ENCODE results near the gene TSBP1. TPM values are rescaled to one million over a fixed set of nuclear protein-coding genes. Genes with fewer than 3 reads are reported as not detected.

TSBP1 gene
- total RNA-seq, 1 experiment from 2014 or later = not detected

DNA sequence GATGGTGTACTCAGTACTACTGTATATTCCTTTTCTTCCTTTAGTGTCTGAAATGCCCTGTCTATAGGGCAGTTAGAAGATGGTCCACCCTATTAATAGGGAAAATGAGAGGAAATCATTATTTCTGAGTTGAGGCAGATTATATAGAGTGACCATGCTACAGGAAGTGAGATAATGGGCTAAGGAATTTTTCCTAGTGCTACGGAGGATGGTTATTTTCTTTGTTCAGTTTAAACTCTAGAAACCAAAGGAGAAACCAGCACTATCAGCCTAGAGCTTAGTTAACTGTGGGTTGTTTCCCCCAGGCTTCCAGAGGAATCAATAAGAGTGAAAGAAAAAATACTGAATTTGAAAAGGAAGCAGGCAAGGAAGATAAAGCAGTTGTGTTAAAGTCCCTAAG, 474 bp downstream of the TSBP1 start:
- DNase-seq (ENCODE audit: low read depth, low spot score) (no peak), ATAC-seq (no peak)
- Histone ChIP-seq H3K9me3 (ENCODE audit: control insufficient read depth, insufficient read depth, low read depth, low read length) (no peaks in the 10 kb centered on the region), H3K4me3 (ENCODE audit: low read depth in 2 of 2, low read length in 2 of 2) (no peak overlapping the region), H3K36me3 (ENCODE audit: control insufficient read depth, insufficient read depth, low read length) (no peaks in the 10 kb centered on the region), H3K27ac (ENCODE audit: low read length) (no peak overlapping the region), H3K27me3 (ENCODE audit: control insufficient read depth, insufficient read depth, low read length) (no peaks in the 10 kb centered on the region), H3K4me1 (ENCODE audit: control insufficient read depth, insufficient read depth, low read length) (no peaks in the 10 kb centered on the region)
- in situ Hi-C loops (cut with HindIII; ENCODE audit: low pct_unique_long_range_greater_than_20kb, low sequenced_read_pairs) = no loop called here
- ChIA-PET POLR2A (no interaction called here), CTCF (no interaction called here)
- TF ChIP-seq, protein P1, sequence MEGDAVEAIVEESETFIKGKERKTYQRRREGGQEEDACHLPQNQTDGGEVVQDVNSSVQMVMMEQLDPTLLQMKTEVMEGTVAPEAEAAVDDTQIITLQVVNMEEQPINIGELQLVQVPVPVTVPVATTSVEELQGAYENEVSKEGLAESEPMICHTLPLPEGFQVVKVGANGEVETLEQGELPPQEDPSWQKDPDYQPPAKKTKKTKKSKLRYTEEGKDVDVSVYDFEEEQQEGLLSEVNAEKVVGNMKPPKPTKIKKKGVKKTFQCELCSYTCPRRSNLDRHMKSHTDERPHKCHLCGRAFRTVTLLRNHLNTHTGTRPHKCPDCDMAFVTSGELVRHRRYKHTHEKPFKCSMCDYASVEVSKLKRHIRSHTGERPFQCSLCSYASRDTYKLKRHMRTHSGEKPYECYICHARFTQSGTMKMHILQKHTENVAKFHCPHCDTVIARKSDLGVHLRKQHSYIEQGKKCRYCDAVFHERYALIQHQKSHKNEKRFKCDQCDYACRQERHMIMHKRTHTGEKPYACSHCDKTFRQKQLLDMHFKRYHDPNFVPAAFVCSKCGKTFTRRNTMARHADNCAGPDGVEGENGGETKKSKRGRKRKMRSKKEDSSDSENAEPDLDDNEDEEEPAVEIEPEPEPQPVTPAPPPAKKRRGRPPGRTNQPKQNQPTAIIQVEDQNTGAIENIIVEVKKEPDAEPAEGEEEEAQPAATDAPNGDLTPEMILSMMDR (IDR thresholded peaks at IDR 0.05) = no peak
- TF ChIP-seq POLR2AphosphoS5 (IDR thresholded peaks at IDR 0.05; ENCODE audit: low read depth, low read length) = no peak
- TF ChIP-seq SIN3A (IDR thresholded peaks at IDR 0.05; ENCODE audit: borderline replicate concordance, insufficient read depth, low read depth, low read length) = no peak
- TF ChIP-seq, protein P2, sequence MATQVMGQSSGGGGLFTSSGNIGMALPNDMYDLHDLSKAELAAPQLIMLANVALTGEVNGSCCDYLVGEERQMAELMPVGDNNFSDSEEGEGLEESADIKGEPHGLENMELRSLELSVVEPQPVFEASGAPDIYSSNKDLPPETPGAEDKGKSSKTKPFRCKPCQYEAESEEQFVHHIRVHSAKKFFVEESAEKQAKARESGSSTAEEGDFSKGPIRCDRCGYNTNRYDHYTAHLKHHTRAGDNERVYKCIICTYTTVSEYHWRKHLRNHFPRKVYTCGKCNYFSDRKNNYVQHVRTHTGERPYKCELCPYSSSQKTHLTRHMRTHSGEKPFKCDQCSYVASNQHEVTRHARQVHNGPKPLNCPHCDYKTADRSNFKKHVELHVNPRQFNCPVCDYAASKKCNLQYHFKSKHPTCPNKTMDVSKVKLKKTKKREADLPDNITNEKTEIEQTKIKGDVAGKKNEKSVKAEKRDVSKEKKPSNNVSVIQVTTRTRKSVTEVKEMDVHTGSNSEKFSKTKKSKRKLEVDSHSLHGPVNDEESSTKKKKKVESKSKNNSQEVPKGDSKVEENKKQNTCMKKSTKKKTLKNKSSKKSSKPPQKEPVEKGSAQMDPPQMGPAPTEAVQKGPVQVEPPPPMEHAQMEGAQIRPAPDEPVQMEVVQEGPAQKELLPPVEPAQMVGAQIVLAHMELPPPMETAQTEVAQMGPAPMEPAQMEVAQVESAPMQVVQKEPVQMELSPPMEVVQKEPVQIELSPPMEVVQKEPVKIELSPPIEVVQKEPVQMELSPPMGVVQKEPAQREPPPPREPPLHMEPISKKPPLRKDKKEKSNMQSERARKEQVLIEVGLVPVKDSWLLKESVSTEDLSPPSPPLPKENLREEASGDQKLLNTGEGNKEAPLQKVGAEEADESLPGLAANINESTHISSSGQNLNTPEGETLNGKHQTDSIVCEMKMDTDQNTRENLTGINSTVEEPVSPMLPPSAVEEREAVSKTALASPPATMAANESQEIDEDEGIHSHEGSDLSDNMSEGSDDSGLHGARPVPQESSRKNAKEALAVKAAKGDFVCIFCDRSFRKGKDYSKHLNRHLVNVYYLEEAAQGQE (IDR thresholded peaks at IDR 0.05; ENCODE audit: insufficient read depth in 1 of 2, low read depth in 2 of 2, low read length in 1 of 2) = no peak
- TF ChIP-seq TCF7L2 (IDR thresholded peaks at IDR 0.05; ENCODE audit: low read depth, low read length) = no peak
- no TSS peak for BruUV-seq (replicated peaks)
- intact Hi-C loops (cut with micrococcal nuclease; ENCODE audit: unreplicated experiment) = no loop called here

DNA sequence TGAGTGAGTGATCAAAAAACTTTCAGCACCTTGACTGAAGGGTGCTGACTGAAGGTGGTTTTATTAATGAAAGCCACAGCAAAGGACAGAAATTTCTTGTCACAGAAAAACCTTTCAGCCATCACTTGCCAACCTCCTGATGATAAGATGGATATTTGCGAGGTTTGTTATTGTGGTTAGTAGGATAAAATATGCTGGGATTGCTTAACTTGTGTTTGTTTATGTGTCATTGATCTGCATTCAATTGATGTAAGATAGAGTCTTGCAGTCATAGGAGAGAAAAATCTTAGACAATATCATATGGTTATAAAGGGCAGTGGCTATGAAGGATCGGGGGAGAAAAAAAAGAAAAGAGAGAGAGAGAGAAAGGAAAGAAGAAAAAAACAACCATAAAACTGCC, 1.2 kb downstream of the TSBP1 start:
- in situ Hi-C loops (cut with HindIII; ENCODE audit: low pct_unique_long_range_greater_than_20kb, low sequenced_read_pairs) (no loop called here), intact Hi-C loops (cut with micrococcal nuclease; ENCODE audit: unreplicated experiment) (no loop called here)
- Histone ChIP-seq H3K27ac (ENCODE audit: low read length) (no peak overlapping the region), H3K4me3 (ENCODE audit: low read depth in 2 of 2, low read length in 2 of 2) (no peak overlapping the region), H3K27me3 (ENCODE audit: control insufficient read depth, insufficient read depth, low read length) (no peaks in the 10 kb centered on the region), H3K9me3 (ENCODE audit: control insufficient read depth, insufficient read depth, low read depth, low read length) (no peaks in the 10 kb centered on the region), H3K36me3 (ENCODE audit: control insufficient read depth, insufficient read depth, low read length) (no peaks in the 10 kb centered on the region), H3K4me1 (ENCODE audit: control insufficient read depth, insufficient read depth, low read length) (no peaks in the 10 kb centered on the region)
- ATAC-seq (no peak), DNase-seq (ENCODE audit: low read depth, low spot score) (no peak)
- TF ChIP-seq POLR2AphosphoS5 (IDR thresholded peaks at IDR 0.05; ENCODE audit: low read depth, low read length) = no peak
- TF ChIP-seq TCF7L2 (IDR thresholded peaks at IDR 0.05; ENCODE audit: low read depth, low read length) = no peak
- TF ChIP-seq, protein P2 (IDR thresholded peaks at IDR 0.05; ENCODE audit: insufficient read depth in 1 of 2, low read depth in 2 of 2, low read length in 1 of 2) = no peak
- TF ChIP-seq, protein P1 (IDR thresholded peaks at IDR 0.05) = no peak
- no peak for TF ChIP-seq SIN3A (IDR thresholded peaks at IDR 0.05; ENCODE audit: borderline replicate concordance, insufficient read depth, low read depth, low read length)
- CTCF ChIA-PET = no interaction called here
- POLR2A ChIA-PET = no interaction called here
- BruUV-seq (replicated peaks) = no TSS peak

Measured in Panc1 (cell line).